ENCODE data around the gene SLC38A10.

DNA sequence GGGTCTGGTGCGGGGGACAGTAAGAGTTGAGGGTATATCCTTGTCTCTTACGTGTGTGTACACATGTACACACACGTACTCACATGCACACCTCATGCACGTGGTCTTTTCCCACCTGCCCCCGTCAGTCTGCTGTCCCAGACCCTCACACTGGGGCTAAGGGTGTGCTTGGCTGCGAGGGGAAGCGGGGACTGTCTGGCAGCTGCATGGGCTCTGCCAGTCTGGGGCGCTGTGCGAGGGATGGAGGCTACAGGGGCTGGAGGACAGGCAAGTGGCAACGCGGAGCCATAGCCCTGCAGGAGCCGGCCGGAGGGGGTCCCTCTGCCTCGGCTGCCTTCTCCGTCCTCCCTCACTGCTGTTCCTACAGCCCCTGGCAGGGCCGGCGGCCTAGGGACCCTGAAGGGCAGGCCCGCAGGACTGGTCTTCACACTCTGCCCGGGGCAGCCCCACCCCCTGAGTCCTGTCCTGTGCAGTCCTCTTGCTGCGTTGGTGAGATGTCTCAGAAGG, 20.8 kb upstream of the SLC38A10 start:
- TF ChIP-seq, protein P1, sequence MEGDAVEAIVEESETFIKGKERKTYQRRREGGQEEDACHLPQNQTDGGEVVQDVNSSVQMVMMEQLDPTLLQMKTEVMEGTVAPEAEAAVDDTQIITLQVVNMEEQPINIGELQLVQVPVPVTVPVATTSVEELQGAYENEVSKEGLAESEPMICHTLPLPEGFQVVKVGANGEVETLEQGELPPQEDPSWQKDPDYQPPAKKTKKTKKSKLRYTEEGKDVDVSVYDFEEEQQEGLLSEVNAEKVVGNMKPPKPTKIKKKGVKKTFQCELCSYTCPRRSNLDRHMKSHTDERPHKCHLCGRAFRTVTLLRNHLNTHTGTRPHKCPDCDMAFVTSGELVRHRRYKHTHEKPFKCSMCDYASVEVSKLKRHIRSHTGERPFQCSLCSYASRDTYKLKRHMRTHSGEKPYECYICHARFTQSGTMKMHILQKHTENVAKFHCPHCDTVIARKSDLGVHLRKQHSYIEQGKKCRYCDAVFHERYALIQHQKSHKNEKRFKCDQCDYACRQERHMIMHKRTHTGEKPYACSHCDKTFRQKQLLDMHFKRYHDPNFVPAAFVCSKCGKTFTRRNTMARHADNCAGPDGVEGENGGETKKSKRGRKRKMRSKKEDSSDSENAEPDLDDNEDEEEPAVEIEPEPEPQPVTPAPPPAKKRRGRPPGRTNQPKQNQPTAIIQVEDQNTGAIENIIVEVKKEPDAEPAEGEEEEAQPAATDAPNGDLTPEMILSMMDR (IDR thresholded peaks at IDR 0.05): no peak
- TF ChIP-seq EP300 (IDR thresholded peaks at IDR 0.05): no peak
- no peak for TF ChIP-seq POLR2AphosphoS5 (IDR thresholded peaks at IDR 0.05)
